Activated naive CD8-positive, alpha-beta T cell treated with anti-CD3 and anti-CD28 coated beads, Interleukin-2, amount 50 U/mL, for 16 hours (primary cell): ENCODE measurements around the gene ESRRA.

Source experiments
- DNase-seq: peaks from one replicate; pipeline ENCODE4 v3.0.0-alpha.2; 2020; ENCODE audit warnings: low read depth, low spot score

Gene ESRRA

GRCh38 chr11:64305075-64305690 is at the start of gene ESRRA:
Gene ESRRA (plus strand): TSS chr11:64305524. CDS start chr11:64307180, 1,656 bp downstream.
- peak; percentile 99 for DNase-seq

- DNase-seq = no peak
Measured at GRCh38 chr11:64256300-64256699, 49.0 kb upstream of the ESRRA start.

- no peak for DNase-seq
Measured at GRCh38 chr11:64258356-64258755, 47.0 kb upstream of the ESRRA start.

GRCh38 chr11:64258946-64259532 is 46.3 kb upstream of the ESRRA start:
- DNase-seq = no peak

- no peak for DNase-seq
Measured at GRCh38 chr11:64259533-64260067, 45.7 kb upstream of the ESRRA start.

GRCh38 chr11:64260147-64260708 is 45.1 kb upstream of the ESRRA start:
- no peak for DNase-seq

- DNase-seq = no peak
Measured at GRCh38 chr11:64261556-64262080, 43.7 kb upstream of the ESRRA start.

- no peak for DNase-seq
Measured at GRCh38 chr11:64262271-64263002, 42.9 kb upstream of the ESRRA start.

GRCh38 chr11:64263021-64263946 is 42.0 kb upstream of the ESRRA start:
- DNase-seq = no peak

GRCh38 chr11:64263947-64264317 is 41.4 kb upstream of the ESRRA start:
- no peak for DNase-seq

- no peak for DNase-seq
Measured at GRCh38 chr11:64264371-64264852, 40.9 kb upstream of the ESRRA start.

- DNase-seq = no peak
Measured at GRCh38 chr11:64265176-64266160, 39.9 kb upstream of the ESRRA start.

- no peak for DNase-seq
Measured at GRCh38 chr11:64266339-64266738, 39.0 kb upstream of the ESRRA start.

- no peak for DNase-seq
Measured at GRCh38 chr11:64267207-64267945, 37.9 kb upstream of the ESRRA start.

GRCh38 chr11:64268025-64268892 is 37.1 kb upstream of the ESRRA start:
- no peak for DNase-seq

GRCh38 chr11:64268893-64269539 is 36.3 kb upstream of the ESRRA start:
- no peak for DNase-seq

- DNase-seq = peak; percentile 95
Measured at GRCh38 chr11:64269540-64270220, 35.6 kb upstream of the ESRRA start.
